ENCODE results near the gene TNNI3K. TPM values are rescaled to one million over a fixed set of nuclear protein-coding genes. Genes with fewer than 3 reads are reported as not detected.

Gene TNNI3K
- polyA plus RNA-seq, 1 of the 3 experiments (the other 2 are of a cell fraction): 0.31 TPM

- Histone ChIP-seq H3F3A (replicated peaks; ENCODE audit: insufficient read depth) (no peaks in the 10 kb centered on the region), H2AFZ (ENCODE audit: low read depth) (no peak overlapping the region), H3K4me3 (ENCODE audit: low read depth in 2 of 2, low read length in 1 of 2) (no peak overlapping the region), H3K36me3 (replicated peaks in 1 of 2; ENCODE audit: control insufficient read depth in 1 of 2, insufficient read depth in 2 of 2, low read length in 1 of 2) (no peaks in the 10 kb centered on the region), H3K27me3 (ENCODE audit: insufficient read depth) (no peaks in the 10 kb centered on the region; the same call in 1 of the 2 replicates), H3K9me2 (no peaks in the 10 kb centered on the region), H3K4me2 (no peak overlapping the region), H3K9me3 (no peaks in the 10 kb centered on the region; the same call in 1 of the 2 replicates), H3K27ac (ENCODE audit: low read depth in 2 of 2, low read length in 1 of 2) (no peak overlapping the region), H4K20me1 (ENCODE audit: insufficient read depth) (no peaks in the 10 kb centered on the region), H3K79me2 (ENCODE audit: insufficient read depth) (no peaks in the 10 kb centered on the region), H3K9ac (no peak overlapping the region), H3K4me1 (ENCODE audit: control insufficient read depth in 1 of 2, insufficient read depth in 2 of 2, low read depth in 1 of 2, low read length in 1 of 2) (peaks cover 0 to 21% of the 10 kb centered on the region in 2 experiments; a peak in 2 of 4 replicates)
- CTCF ChIA-PET: interaction anchor here (0.7 to 0.9 kb wide), 2 partner anchors 83 to 668 kb away, joined by 3 read pairs; no protein-coding TSS in a partner anchor
- POLR2A ChIA-PET: no interaction called here
- WGBS (ENCODE audit: low lambda C conversion rate): 92% methylated on average over 2 of the region's 2 CpGs
- no peak for DNase-seq
- TF ChIP-seq MAX (IDR thresholded peaks at IDR 0.05; ENCODE audit: low read depth): no peak
- TF ChIP-seq JUND (IDR thresholded peaks at IDR 0.05): no peak
- no peak for TF ChIP-seq MEF2A (IDR thresholded peaks at IDR 0.05; ENCODE audit: borderline replicate concordance, low read depth)
- TF ChIP-seq NFIC (IDR thresholded peaks at IDR 0.05; ENCODE audit: borderline replicate concordance): no peak
- TF ChIP-seq, protein P1, sequence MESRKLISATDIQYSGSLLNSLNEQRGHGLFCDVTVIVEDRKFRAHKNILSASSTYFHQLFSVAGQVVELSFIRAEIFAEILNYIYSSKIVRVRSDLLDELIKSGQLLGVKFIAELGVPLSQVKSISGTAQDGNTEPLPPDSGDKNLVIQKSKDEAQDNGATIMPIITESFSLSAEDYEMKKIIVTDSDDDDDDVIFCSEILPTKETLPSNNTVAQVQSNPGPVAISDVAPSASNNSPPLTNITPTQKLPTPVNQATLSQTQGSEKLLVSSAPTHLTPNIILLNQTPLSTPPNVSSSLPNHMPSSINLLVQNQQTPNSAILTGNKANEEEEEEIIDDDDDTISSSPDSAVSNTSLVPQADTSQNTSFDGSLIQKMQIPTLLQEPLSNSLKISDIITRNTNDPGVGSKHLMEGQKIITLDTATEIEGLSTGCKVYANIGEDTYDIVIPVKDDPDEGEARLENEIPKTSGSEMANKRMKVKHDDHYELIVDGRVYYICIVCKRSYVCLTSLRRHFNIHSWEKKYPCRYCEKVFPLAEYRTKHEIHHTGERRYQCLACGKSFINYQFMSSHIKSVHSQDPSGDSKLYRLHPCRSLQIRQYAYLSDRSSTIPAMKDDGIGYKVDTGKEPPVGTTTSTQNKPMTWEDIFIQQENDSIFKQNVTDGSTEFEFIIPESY (IDR thresholded peaks at IDR 0.05; ENCODE audit: borderline replicate concordance, low read depth): no peak
- TF ChIP-seq, protein P2, sequence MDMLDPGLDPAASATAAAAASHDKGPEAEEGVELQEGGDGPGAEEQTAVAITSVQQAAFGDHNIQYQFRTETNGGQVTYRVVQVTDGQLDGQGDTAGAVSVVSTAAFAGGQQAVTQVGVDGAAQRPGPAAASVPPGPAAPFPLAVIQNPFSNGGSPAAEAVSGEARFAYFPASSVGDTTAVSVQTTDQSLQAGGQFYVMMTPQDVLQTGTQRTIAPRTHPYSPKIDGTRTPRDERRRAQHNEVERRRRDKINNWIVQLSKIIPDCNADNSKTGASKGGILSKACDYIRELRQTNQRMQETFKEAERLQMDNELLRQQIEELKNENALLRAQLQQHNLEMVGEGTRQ (IDR thresholded peaks at IDR 0.05; ENCODE audit: borderline replicate concordance, low read depth, low read length): no peak
- no peak for TF ChIP-seq RFX5 (IDR thresholded peaks at IDR 0.05; ENCODE audit: low read length)
- TF ChIP-seq SMC3 (IDR thresholded peaks at IDR 0.05; ENCODE audit: low read depth, low read length): no peak
- TF ChIP-seq USF1 (IDR thresholded peaks at IDR 0.05; ENCODE audit: borderline replicate concordance, low read depth): no peak
- no peak for TF ChIP-seq GABPA (IDR thresholded peaks at IDR 0.05; ENCODE audit: low read depth)
- TF ChIP-seq FOSL2 (IDR thresholded peaks at IDR 0.05; ENCODE audit: borderline replicate concordance, low read depth): no peak
- no peak for TF ChIP-seq NRF1 (IDR thresholded peaks at IDR 0.05; ENCODE audit: low read depth, low read length)
- no peak for TF ChIP-seq TEAD4 (IDR thresholded peaks at IDR 0.05; ENCODE audit: borderline replicate concordance, insufficient read depth)
- TF ChIP-seq RAD21 (IDR thresholded peaks at IDR 0.05; ENCODE audit: low read length): no peak
- no peak for TF ChIP-seq TAF1 (IDR thresholded peaks at IDR 0.05; ENCODE audit: borderline replicate concordance, low read depth, low read length)
- TF ChIP-seq EZH2phosphoT487 (IDR thresholded peaks at IDR 0.05; ENCODE audit: borderline replicate concordance, low read depth): no peak
- TF ChIP-seq MXI1 (IDR thresholded peaks at IDR 0.05; ENCODE audit: low read depth, low read length): no peak
- TF ChIP-seq CTCF (IDR thresholded peaks at IDR 0.05): no peak
- TF ChIP-seq TCF12 (IDR thresholded peaks at IDR 0.05): no peak
Measured at GRCh38 chr1:74587888-74588287, 352.7 kb downstream of the TNNI3K start.

Measured in SK-N-SH (cell line).